GM12878 (cell line): ENCODE results near the gene SETDB1.

Experiments used
- CHD2 ChIP-seq: IDR thresholded peaks from 2 replicates; pipeline ENCODE4 v1.6.1; 2011; ENCODE audit warnings: low read depth, low read length, improper control_type of control experiment, borderline replicate concordance
- GABPA ChIP-seq: IDR thresholded peaks from 2 replicates; pipeline ENCODE4 v1.6.1; 2014; ENCODE audit warnings: antibody characterized with exemption, low read depth, mild to moderate bottlenecking, inconsistent platforms
- JUNB ChIP-seq: IDR thresholded peaks from 2 replicates; pipeline ENCODE4 v1.6.1; 2016; ENCODE audit warnings: antibody characterized with exemption, mild to moderate bottlenecking
- KDM1A ChIP-seq: fragments of 200-600 bp; sonication (generic); IDR thresholded peaks from 2 replicates; pipeline ENCODE4 v1.6.1; 2016; ENCODE audit warnings: borderline replicate concordance
- MEF2A ChIP-seq: IDR thresholded peaks from 2 replicates; pipeline ENCODE4 v1.6.1; 2011; ENCODE audit warnings: low read depth, mild to moderate bottlenecking, low read length, moderate library complexity; ENCODE audit not compliant: insufficient read depth
- NBN ChIP-seq: fragments of 450-650 bp; IDR thresholded peaks from 2 replicates; pipeline ENCODE4 v1.6.1; 2016
- POLR2A ChIP-seq: IDR thresholded peaks from 2 replicates; pipeline ENCODE4 v1.6.1; 2011; ENCODE audit warnings: low read depth, mild to moderate bottlenecking, low read length
- RUNX3 ChIP-seq: IDR thresholded peaks from 2 replicates; pipeline ENCODE4 v1.6.1; 2012; ENCODE audit warnings: low read length, inconsistent platforms
- SREBF2 ChIP-seq: IDR thresholded peaks from 2 replicates; pipeline ENCODE4 v1.6.1; 2012; ENCODE audit warnings: mild to moderate bottlenecking, low read length
- TBL1XR1 ChIP-seq: IDR thresholded peaks from 2 replicates; pipeline ENCODE4 v1.6.1; 2012; ENCODE audit warnings: low read depth, low read length, improper control_type of control experiment
- USF2 ChIP-seq: IDR thresholded peaks from 2 replicates; pipeline ENCODE4 v1.6.1; 2011; ENCODE audit warnings: low read depth, low read length, improper control_type of control experiment, borderline replicate concordance

- TF ChIP-seq GABPA, result no peak
- TF ChIP-seq SREBF2, result no peak
- TF ChIP-seq RUNX3, result no peak
- TF ChIP-seq KDM1A, result no peak
- no peak for TF ChIP-seq MEF2A
- TF ChIP-seq JUNB, result no peak
- TF ChIP-seq NBN, result no peak
- TF ChIP-seq POLR2A, result no peak
- TF ChIP-seq TBL1XR1, result no peak
- TF ChIP-seq USF2, result no peak
- no peak for TF ChIP-seq CHD2
These were observed 55.1 kb downstream of the SETDB1 start for GRCh38 chr1:150981177-150981804.
